ENCODE data around the gene MTAP. TPM values are rescaled to one million over a fixed set of nuclear protein-coding genes. Genes with fewer than 3 reads are reported as not detected.

Gene MTAP
- total RNA-seq, 1 donor from 2014 or later, result 37.2 TPM

- Mint-ChIP-seq H3K4me1 (ENCODE audit: unreplicated experiment) (peaks cover 18% of the 10 kb centered on the region), H3K27ac (ENCODE audit: unreplicated experiment) (no peak overlapping the region)
- no peak for DNase-seq (ENCODE audit: low spot score)
Measured at GRCh38 chr9:21969011-21969940, 166.8 kb downstream of the MTAP start.

DNA sequence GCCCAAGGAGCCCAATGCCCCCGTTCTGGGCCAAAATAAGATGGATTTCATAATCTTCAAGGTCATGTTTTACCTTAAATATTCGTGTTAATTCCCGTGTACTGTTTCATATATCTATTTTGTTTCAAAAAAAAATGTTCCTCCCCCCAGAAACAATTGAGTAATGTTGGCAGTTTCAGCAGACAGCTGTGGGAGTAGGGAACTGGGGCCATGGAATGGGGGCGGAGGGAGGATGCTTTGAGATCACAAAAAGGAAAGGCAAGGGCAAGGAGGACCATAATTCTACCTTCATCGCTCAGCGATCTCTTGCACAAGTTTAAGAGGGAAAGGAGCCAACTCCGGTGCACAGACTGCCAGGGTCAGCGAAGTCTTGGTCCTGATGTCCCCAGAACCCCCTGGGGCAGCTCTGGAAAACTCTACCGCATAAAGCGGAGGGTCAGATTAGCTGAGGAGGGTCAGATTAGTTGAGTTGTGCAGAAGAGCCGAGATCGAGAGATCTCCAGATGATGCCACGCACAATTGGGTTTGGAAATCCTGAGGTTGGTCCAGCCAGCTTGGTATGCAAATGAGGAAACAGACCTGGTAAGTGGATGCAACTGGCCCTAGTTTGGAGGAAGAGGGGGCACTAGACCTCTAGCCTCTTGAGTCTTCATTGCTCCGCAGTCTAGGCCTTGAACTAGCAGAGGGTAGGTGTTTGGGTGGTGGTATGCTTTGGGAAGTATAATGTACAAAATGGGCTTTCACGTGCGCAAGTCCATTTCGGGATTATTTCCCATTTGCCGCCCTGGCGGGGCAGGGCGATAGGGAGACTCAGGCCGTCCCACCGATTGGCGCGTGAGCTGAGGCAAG, 167.7 kb downstream of the MTAP start:
- H3K4me3 Mint-ChIP-seq (ENCODE audit: unreplicated experiment), result no peak overlapping the region
- TF ChIP-seq, protein P1, sequence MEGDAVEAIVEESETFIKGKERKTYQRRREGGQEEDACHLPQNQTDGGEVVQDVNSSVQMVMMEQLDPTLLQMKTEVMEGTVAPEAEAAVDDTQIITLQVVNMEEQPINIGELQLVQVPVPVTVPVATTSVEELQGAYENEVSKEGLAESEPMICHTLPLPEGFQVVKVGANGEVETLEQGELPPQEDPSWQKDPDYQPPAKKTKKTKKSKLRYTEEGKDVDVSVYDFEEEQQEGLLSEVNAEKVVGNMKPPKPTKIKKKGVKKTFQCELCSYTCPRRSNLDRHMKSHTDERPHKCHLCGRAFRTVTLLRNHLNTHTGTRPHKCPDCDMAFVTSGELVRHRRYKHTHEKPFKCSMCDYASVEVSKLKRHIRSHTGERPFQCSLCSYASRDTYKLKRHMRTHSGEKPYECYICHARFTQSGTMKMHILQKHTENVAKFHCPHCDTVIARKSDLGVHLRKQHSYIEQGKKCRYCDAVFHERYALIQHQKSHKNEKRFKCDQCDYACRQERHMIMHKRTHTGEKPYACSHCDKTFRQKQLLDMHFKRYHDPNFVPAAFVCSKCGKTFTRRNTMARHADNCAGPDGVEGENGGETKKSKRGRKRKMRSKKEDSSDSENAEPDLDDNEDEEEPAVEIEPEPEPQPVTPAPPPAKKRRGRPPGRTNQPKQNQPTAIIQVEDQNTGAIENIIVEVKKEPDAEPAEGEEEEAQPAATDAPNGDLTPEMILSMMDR (IDR thresholded peaks at IDR 0.05; ENCODE audit: unreplicated experiment), result no peak
- H3K27me3 Mint-ChIP-seq (ENCODE audit: unreplicated experiment), result peaks cover 35% of the 10 kb centered on the region
- H3K4me1 Mint-ChIP-seq (ENCODE audit: unreplicated experiment), result peaks cover 21% of the 10 kb centered on the region
- DNase-seq (ENCODE audit: low spot score), result no peak
- no peaks in the 10 kb centered on the region for H3K9me3 Mint-ChIP-seq (ENCODE audit: unreplicated experiment)
- H3K36me3 Mint-ChIP-seq (ENCODE audit: low read depth, unreplicated experiment), result no peaks in the 10 kb centered on the region
- H3K27ac Mint-ChIP-seq (ENCODE audit: unreplicated experiment), result no peak overlapping the region

More at GRCh38 chr9:21969011-21969940, 166.8 kb downstream of the MTAP start:
- Mint-ChIP-seq H3K27me3 (ENCODE audit: unreplicated experiment) (peaks cover 33% of the 10 kb centered on the region), H3K4me3 (ENCODE audit: unreplicated experiment) (no peak overlapping the region), H3K36me3 (ENCODE audit: low read depth, unreplicated experiment) (no peaks in the 10 kb centered on the region), H3K9me3 (ENCODE audit: unreplicated experiment) (no peaks in the 10 kb centered on the region)
- TF ChIP-seq, protein P1 (IDR thresholded peaks at IDR 0.05; ENCODE audit: unreplicated experiment), result no peak

DNA sequence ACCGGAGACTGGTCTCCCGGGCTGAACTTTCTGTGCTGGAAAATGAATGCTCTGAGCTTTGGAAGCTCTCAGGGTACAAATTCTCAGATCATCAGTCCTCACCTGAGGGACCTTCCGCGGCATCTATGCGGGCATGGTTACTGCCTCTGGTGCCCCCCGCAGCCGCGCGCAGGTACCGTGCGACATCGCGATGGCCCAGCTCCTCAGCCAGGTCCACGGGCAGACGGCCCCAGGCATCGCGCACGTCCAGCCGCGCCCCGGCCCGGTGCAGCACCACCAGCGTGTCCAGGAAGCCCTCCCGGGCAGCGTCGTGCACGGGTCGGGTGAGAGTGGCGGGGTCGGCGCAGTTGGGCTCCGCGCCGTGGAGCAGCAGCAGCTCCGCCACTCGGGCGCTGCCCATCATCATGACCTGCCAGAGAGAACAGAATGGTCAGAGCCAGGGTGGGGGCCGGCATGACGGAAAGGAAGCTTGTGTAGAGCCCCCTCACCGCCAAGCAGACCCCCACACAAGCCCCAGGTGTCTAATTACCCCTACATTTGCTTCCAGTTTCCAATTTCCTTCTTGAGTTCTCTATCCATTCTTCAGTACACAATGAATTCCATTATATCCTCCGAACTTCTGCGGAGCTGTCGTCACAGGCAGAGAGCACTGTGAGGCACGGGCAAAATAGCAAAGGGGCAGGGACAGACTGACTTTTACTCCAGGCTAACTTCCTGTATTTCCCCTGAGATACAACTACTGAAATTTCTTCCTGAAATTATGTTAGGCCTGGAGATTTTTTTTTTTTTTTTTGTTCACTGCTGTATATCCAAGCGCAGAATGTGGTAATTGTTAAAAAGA, 168.6 kb downstream of the MTAP start:
- Mint-ChIP-seq H3K4me1 (ENCODE audit: unreplicated experiment) (peaks cover 25% of the 10 kb centered on the region), H3K27me3 (ENCODE audit: unreplicated experiment) (peaks cover 40% of the 10 kb centered on the region), H3K4me3 (ENCODE audit: unreplicated experiment) (peak overlapping the region; percentile 54), H3K9me3 (ENCODE audit: unreplicated experiment) (no peaks in the 10 kb centered on the region), H3K27ac (ENCODE audit: unreplicated experiment) (no peak overlapping the region), H3K36me3 (ENCODE audit: low read depth, unreplicated experiment) (no peaks in the 10 kb centered on the region)
- TF ChIP-seq, protein P1 (IDR thresholded peaks at IDR 0.05; ENCODE audit: unreplicated experiment), result no peak
- peak; percentile 19 for DNase-seq (ENCODE audit: low spot score)

- Mint-ChIP-seq H3K4me3 (ENCODE audit: unreplicated experiment) (no peak overlapping the region), H3K27ac (ENCODE audit: unreplicated experiment) (no peak overlapping the region), H3K36me3 (ENCODE audit: low read depth, unreplicated experiment) (no peaks in the 10 kb centered on the region), H3K4me1 (ENCODE audit: unreplicated experiment) (peaks cover 25% of the 10 kb centered on the region), H3K27me3 (ENCODE audit: unreplicated experiment) (peaks cover 32% of the 10 kb centered on the region), H3K9me3 (ENCODE audit: unreplicated experiment) (no peaks in the 10 kb centered on the region)
- no peak for DNase-seq (ENCODE audit: low spot score)
- TF ChIP-seq, protein P1 (IDR thresholded peaks at IDR 0.05; ENCODE audit: unreplicated experiment), result no peak
Measured at GRCh38 chr9:21972361-21972760, 169.9 kb downstream of the MTAP start.

Data from endothelial cell (in vitro differentiated cells).